ENCODE measurements around the gene MRGPRD.

The MRGPRD gene, protein sequence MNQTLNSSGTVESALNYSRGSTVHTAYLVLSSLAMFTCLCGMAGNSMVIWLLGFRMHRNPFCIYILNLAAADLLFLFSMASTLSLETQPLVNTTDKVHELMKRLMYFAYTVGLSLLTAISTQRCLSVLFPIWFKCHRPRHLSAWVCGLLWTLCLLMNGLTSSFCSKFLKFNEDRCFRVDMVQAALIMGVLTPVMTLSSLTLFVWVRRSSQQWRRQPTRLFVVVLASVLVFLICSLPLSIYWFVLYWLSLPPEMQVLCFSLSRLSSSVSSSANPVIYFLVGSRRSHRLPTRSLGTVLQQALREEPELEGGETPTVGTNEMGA

DNA sequence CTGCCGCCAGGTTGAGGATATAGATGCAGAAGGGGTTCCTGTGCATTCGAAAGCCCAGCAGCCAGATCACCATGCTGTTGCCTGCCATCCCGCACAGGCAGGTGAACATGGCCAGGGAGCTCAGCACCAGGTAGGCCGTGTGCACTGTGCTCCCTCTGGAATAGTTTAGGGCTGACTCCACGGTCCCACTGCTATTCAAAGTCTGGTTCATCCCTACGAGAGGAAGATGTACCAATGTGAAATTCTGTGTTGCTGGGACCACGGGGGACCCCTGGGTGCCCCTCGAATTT, at the start of gene MRGPRD:
Gene MRGPRD (minus strand): TSS at position 211 of the 290 bp plus-strand sequence. CDS start 0 bp downstream, at position 211.
- DNase-seq = no peak

DNA sequence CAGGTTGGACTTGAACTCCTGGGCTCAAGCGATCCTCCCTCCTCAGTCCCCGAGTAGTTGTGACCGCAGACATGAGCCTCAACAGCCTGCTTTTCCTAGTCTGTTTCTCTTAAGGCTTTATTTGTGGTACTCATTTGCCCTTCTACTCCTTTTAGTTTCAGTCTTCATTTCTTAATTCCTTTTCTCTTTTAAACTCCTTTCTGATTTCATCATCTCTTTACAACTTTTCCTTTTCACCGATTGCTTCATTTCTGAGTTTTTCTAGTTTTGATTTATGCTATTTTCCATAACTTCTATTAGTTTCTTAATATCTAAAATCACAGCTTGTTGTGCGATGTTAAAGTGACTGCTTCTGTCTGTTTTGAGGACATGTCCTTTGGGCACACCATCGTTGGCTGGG, 49.5 kb upstream of the MRGPRD start:
- no peak for DNase-seq

DNA sequence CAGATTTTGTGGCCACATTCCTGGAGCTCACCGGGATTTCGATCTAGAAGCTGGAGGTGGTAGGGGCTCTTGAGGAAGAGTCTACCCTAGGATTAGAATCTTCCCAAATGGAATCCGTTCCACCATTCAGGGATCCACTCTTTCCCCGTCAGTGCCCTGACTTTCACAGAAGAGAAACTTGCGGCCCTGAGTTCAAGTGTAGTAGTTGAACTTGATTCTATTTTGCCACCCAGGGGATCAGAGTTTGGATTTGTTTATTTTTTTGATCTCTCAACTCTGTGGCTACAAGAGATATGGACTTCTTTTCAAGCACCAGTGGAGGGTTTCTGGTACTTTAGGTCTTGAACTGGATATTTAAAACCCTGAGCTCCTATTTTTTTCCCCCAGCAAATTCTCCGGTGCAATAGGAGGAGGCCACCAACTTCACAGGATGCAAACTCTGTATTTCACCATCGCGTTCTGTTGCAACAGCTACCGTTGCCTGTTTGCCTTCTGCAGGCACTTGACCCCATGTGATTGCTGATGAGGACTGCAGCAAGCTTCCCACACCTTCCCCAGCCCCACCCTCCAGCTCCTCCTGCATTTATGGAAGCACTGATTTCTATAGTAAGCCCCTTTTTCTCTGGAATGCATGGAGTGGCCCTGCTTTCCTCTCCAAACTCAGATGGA, 47.1 kb upstream of the MRGPRD start:
- no peak for DNase-seq

DNA sequence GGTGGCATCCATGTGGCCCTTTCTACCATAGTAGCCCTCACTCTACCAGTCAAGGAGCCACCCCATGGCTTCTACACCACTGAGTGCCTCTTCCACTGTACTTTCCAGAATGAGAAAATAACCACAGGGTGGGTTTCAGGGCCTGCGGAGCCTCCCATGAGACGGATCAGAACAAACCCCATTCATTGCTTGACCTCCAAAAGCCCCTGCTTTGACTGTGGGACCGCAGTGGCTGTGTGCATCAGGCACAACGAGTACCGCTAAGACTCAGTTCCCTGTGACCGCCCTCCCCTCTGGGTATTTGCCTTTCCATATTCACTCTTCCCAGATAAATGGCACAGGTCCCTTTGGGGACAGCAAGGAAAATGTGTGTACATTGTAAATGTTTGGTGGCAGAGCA, 43.7 kb upstream of the MRGPRD start:
- DNase-seq = no peak

DNA sequence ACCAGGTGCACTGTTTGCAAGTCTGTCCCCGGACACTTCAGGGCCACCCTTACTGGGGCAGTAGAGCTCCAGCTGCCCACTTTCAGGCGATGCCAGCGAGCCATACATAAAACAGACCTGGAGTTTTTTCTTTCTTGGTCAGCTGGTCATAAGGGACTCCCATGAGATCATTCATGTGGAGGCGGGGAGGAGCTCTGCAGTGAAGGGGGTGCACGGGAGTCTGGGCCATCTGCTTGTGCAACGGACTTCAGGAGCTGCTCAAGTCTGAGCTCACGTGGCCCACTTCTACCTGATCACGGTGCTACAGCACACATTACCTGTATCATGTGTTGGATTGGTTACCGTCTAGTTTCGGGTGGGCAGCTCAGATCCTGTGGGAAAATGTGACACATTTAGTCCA, 41.5 kb upstream of the MRGPRD start:
- no peak for DNase-seq

DNA sequence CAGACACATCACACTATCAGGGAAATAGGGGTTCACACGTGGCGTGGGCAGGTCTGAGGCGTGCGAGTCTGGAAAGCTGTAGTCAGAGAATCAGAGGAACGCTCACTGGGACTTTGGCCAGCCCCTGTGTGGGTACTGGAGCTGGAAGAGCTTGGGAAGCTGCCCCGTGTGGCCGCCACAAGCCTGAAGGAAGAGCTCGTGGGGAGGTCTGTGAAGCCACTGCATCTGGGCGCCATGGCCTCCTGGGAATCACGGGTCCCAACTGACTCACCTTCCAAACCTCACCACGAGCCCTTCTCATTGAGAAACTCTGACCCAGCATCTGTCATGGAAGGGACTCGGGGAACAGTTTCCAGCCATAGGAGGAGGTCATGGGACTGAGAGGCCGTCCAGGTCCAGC, 38.1 kb upstream of the MRGPRD start:
- DNase-seq = no peak

DNA sequence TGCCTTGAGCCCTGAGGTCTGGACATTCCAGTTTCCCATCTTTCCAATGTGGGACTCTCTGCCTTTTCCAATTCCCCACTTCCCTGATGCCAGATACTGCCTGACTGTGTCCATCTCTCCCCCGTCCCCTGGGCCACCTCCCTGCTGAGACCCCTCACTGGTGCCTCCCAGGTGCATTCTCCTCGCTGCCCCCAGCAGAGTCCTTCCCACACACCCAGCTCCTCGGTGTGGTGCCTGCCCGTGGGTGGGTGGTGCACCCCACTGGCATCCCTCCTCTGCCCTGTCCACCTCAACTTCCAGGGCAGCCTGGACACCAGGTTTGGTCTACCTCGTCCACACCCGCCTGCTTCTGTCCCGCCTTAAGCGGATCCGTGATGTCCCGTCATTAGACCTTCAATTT, 37.2 kb upstream of the MRGPRD start:
- DNase-seq = no peak

DNA sequence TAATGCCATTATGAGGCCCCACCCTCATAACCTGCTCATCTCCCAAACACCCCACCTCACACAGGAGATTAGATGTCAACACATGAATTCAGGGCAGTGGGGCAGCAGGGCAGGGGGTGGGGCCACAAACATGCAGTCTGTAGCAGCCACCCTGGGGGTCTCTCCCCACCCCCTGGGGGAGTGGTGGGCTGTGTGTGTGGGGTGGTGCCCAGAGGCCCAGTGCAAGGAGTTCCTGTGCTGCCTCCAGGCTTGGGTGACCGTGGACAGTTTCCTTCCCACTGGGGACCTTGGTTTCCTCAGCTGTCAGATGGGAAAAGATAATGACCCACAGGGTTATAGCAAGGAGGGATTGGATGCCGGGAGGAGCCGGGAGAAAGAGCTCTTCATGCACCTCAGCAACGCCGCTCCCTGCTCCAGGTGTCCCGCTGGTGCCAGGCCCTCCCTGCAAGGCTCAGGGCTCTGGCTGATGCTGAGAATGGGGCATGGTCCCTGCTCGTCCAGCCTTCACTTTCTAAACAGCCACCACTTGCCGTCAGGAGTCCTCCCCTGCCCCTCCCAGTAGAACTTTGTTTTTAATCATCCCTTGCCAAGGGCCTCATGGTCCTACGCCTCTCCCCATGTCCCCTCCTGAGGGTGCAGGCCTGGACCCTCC, 34.2 kb upstream of the MRGPRD start:
- DNase-seq = no peak

DNA sequence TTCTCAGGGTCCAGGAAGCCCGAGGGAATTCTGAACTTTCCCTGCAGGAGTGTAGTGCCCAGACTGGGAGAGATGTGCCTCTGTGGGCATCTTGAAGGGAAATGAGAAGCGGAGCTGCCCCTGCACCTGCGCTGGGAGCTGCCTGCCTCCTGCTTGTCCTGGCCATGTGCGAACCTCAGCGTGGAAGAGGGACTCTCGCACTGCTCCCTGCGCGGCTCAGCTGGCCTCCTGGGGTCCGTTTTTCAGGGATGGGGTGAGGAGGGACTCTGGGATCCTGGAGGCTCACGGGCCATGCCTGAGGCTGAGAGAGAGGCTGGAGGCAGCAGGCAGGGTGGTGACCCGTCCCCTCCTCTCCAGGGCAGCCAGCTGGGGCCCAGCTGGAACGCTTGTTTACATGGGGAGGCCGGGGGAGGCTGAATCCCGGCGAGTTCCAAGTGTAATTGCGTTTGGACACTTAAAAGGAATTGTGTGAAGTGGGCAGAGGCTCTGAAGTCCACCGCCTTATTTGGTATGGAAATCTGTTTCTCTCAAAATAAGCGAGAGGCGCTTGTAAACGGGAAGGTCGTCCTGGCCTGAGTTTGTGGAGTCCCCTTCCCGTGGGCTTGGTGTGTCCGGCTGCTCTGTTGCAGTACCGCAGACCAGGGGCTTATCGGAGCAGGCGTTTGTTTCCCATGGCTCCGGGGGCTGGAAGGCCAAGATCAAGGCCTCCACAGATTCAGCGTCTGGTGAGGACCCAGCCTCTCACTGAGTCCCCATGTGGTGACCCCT, 33.5 kb upstream of the MRGPRD start:
- no peak for DNase-seq

DNA sequence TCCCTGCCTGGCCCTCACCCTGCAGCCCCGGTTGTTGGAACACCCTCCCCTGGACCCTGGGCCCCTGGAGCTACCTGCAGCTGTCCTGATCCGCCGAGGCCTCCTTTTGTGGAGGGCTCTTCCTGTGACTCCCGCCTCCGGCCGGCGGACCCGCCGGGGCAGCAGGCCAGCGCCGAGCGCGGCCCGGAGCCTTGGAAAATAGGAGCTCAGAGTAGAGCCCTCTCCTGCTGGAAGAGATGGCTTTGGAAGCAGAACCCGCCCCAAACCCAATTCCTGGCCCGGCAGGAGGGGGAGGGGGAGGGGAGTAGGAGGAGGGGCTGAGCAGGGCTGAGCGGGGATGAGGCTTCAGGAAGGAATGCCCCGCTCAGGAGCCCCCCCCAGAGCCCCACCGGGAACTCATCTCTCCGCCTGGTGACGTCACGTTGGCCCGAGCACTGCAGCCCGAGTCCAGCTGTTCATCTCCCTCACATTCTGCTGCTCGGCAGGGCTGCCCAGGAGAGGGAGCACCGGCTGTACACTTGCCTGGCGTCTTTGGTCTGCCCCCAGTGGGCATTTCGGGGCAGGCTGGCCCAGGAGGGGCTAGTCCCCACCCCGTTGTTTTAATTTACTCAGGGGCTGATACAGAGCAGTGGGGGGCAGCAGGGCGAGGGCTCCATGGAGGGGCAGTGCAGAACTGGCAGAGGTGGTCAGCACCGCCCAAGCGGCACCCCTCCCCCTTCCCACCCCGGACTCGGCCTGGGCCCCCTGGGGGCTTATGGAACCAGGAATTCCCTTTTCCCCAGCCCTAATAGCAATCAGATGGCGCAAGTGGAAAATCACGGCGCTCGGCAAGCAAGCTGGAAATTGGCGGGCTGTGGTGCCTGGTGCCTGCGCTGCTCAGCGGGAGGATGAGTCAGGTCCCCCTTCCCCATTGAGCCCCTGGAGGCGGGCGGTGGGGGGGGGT, 32.5 kb upstream of the MRGPRD start, which contains the start of gene MRGPRF:
Gene MRGPRF (minus strand): TSS at position 238 of the 943 bp plus-strand sequence. CDS start 3,345 bp downstream, outside the sequence.
- DNase-seq = no peak

DNA sequence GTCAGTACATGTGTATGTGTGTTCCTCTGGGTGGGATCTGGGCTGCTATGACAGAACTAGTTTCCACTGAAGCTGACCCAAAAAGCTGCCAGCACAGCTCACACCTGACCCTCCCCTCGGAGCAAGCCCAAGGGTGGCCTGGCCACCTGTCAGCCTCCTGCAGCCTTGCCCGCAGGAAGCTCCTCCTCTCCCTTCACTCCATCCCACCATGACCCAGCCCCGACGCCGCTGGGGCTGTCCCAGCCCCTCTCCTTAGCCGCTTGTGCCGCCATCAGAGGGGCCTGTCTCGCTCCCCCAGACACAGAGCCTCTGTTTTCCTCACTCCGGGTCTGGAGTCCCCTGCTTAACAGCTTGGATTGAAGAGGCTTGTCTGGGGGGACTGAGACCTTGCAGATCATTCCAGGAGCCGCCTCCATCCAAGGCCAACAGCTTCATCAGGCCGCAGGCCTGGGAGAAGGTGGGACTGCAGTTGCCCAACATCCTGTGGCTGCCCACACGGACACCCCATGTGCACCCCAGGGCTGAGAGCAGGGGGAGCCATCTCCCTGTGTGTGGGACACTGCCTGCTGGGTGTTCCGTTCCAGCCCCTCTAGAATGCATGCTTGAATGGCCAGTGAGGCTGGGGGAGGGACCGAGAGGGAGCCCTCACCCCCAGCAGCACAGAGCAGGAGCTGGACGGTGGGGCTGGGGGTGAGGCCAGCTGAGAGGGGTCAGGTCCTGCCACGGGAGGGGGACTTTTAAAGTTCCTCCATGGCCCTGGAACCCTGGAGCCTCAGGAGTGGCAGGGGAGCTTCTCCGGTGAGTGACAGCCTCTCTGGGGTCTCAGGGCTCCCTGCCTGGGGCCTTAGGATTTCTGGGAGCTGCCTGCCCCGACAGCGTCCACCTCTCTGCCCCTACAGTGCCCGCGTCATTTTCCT, 31.6 kb upstream of the MRGPRD start:
- DNase-seq = no peak

DNA sequence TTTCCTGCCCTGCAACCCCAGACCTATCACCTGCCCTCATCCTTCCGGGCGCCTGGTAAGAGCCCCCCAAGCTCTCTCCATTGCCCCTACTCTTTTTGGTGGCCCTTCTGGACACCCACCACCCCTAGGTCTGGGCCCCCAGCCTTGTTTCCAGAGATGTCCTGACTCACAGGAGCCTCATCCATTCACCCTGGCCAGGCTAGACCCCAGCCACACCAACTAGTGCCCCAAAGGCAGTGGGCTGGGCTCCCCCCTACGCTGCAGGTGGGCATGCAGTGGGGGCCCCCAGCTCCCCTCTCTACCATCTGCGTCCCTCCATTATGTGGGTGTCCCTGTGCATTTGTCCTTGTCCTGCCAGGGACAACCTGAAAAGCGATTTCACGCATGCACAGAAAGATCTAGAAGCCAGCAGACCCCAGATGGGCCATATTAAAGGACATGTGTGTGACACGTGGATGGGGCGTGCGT, 30.9 kb upstream of the MRGPRD start:
- DNase-seq = no peak

DNA sequence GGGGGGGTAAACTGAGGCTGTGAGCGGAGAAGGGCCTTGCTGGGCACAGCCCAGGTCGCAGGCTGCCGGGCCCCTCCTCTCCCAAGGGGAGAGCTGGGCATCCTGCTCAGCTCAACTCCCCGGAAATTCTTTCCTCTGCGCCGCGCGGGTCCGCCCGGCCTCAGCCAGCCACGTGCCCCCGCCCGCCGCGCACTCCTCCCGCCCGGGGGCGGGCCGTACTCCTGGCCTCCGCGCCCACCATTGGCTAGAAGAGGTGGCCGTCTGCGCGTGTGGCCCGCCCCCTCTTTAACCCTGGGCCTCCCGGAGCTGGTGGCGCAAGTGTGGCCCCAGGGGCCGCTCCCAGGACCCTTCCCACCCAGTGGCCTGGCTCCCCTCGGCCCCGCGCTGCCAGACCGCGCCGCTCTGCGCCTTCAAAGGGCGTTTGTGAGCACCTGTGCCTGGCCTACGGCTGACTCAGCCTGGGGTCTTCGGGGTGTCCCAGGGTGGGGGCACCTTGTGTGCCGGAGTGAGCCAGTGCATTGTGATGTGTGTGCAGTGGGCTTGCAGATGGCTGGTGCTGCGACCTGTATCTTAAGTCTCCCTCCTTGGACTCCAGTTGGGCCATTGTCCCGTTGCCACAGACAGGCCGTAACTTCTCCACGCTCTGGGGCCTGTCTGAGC, 30.3 kb upstream of the MRGPRD start:
- DNase-seq = no peak

DNA sequence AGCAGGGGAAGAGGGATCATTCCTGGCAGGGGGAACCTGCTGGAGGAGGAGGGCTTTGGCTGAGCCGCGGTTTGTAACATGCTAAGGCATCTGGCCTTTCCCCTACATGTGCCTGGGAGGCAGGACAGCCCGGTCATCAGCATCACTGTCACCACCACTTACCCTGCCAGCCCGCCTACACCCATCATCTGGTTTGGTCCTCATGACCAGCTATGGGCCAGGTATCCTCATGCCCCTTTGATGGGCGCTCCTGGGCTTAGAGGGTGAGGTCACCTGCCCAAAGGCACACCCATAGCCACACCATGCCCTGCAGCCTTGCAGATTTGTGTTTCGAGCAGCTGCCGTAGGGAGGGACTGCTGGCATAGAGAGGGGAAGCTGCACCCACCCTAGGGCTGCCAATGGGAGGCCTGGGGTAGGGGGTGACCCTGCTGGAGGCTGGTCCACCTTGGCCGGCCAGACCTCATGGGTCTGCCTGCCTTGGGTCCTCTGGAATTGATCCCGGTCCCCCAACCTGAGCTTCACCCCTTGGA, 29.6 kb upstream of the MRGPRD start:
- DNase-seq = no peak

DNA sequence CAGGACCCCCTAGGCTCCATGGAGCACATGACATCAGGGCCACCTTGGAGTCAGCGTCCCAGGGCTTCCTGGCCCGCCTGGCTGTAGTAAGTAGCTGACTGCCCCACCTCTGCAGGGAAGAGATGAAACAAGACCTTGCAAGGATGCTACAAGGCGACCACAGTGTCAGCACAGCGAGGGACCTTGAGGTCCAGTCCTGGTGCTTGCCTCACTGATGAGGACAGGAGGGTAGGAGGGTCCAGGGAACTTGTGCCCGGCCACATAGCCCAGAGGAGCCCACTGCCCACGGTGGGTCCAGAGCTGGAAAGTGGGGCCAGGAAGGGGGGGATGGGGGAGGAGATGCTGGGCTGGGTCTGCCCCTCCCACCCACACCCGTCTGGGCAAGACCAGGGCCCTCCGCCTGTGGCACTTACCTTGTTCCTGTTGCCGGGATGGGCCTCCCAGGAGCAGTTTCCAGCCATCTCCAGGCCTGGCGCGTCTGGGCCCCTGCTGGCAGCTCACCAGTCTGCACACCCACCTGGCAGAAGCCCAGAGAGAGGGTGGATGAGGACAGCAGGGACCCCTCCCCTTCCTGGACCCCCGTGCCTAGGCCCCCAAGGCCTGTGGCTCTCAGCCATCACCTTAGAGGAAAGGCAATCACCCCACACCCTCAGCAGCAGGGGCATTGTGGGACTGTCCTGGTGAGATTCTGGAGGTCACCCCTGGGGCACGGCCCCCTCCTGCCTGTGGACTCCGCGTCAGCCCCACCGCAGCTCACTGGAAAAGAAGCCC, 28.8 kb upstream of the MRGPRD start:
- no peak for DNase-seq

DNA sequence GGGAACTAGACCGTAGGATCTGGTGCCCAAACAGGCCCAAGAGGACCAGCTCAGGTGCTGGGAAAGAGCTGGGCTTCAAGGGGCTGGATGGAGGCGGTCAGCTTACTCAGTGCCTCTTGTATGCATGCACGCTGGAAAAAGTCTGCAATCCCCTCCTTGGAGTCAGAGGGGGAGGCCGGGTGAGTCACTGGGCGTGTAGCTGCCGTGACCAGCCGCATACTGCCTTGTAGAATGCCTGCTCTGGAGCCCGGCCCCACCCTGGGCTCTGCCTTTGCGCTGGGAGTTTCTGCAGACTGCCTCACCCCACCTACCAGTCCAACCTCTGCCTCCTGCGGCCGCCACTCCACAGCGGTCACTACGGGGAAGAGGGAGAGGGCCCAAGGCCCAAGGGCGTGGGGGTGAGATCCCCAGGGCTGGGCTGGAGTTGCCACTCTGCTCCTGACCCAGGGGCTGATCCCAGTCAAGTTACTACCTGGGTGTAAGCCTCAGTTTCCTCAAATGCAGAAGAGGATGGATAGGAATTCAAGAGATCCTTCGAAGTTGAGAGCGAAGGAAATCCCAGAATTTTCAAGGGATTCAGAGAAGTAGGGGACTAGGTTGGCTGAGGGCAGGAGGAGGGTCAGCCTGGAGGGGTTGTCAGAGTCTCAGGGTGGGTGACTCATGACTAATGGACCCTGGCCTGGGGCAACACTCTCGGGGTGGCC, 28.1 kb upstream of the MRGPRD start:
- no peak for DNase-seq

DNA sequence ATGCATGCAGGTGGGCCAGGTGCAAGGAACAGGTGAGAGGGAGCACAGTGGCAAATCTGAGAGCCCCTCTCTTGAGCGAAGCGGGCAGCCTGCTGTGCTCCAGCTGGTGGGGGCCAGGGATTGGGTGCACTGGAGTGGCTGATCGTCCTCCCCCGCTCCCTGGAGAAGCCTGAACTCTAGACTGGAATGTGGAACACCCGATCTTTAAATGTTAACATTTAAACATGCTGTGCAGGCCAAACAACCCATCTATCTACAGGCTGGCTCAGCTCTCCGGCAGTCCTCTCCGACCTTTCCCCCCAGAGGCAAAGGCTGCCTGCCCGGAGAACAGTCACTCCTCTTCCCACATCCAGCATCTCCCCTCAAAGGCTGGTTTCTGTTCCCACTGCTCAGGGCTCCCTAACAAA, 27.2 kb upstream of the MRGPRD start:
- no peak for DNase-seq

DNA sequence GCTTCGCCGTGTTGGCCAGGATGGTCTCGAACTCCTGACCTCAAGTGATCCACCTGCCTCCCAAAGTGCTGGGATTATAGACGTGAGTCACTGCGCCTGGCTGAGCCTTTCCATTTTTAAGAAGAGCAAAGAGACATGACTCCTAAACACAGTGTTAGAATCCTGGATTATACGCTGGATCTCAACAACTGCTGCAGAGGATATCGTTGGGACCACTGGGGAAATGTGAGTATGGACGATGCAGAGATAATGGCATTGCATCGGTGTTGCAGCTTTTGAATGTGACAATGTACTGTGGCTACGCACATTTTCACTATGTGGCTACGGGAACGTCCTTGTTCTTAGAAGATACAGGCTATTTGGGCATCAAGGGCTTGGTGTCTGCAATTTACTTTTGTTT, 26.0 kb upstream of the MRGPRD start:
- DNase-seq = no peak

Data from NK-92 treated with Interleukin-12 subunit alpha and Interleukin-12 subunit beta, amount 100 ng/mL, for 24 hours (cell line).